DMS79 (cell line): ENCODE data around the gene NTN5.
"Not testable (repeated sequence)": the region's sequence is repeated elsewhere in the genome, so short reads cannot be mapped to it uniquely, and the experiment has no call there.

Experiments
- DNase-seq: peaks from one replicate; lab custom pipeline; 2025; lab: John Stamatoyannopoulos, UW

NTN5 gene

DNA sequence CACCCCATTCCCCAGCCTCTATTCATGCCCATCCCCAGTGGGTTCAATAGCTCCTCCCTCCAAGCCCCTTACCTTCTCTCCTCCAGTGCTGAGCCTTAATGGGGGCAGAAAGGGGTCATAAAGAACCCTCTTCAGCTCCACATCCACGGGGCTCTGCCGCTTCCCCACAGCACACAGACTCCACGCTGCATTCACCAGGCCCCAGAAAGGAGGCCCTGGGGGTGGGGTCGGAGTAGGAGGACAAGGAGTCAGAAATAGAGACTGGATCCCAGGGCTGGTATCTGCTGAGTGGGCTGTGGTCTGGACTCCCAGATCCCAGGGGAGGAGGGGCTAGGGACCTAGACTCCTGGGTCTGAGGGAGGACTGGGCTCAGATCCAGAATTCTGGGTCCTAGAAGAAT, 28.5 kb downstream of the NTN5 start:
- no peak for DNase-seq

DNA sequence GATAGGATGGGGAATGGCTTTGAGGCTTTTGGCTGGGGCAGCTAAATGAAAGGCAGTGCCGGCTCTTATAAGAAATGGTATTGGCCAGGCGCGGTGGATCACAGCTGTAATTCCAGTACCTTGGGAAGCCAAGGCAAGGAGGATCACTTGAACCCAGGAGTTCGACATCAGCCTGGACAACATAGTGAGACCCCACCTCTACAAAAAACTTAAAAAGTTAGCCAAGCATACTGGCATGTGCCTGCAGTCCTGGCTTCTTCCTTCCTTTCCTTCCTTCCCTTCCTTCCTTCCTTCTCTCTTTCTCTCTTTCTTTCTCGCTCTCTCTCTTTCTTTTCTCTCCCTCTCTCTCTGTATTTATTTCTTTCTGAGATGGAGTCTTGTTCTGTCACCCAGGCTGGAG, 30.0 kb downstream of the NTN5 start:
- no peak for DNase-seq

DNA sequence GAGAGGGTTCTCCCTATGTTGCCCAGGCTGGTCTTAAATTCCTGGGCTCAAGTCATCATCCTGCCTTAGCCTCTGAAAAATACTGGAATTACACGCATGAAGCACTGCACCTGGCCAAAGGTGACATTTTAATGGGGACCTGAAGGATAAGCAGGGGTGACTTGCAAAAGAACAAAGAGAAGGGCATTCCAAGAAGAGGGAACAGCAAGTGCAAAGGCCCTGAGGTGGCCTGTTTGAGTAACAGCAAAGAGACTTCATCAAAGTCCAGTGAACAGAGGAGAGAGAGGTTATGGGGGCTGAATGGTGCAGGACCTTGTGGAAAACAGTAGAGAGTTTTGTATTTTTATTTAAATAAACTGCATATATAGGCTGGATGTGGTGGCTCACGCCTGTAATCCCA, 31.0 kb downstream of the NTN5 start:
- no peak for DNase-seq

DNA sequence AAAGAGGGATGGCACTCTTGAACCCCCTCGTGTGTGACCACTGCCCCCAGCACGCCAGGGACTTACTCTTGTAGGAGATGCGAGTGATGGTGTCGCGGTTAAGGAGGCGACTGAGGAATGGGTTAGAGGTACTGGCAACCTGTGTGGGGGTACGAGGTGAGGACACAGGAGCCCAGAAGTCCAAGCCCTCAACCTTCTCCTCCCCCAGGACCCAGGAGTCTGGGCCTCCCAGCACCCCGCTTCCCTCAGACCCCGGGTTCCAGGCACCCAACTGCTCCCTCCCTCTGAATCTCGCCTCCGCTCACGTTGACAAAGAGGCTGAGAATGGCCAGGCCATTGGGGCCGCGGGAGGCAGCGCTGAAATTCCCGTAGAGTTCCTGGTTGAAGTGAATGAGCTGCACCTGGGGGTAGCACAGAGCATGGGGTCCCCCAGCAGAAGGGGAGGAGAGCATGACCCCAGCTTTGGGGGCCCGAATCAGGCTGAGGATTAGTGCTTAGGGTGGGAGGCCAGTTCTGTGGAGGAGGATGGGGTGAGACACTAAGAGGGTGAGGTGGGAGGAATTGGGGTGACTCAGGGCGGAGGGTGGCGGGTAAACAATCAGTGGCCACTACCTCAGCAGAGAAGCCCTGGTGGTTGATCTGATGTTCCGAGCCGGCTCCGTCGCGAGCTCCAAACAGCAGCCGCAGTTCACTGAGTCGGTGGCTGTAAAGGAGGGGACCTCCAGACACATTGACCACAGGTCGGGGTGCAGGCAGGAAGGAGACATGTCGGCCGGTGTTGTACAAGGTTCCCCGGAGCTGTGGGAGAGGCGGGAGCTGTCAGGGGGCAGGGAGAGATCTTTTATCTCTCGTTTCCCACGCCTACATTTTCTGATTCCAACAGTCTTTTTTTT, 33.1 kb downstream of the NTN5 start:
- DNase-seq, result no peak

DNA sequence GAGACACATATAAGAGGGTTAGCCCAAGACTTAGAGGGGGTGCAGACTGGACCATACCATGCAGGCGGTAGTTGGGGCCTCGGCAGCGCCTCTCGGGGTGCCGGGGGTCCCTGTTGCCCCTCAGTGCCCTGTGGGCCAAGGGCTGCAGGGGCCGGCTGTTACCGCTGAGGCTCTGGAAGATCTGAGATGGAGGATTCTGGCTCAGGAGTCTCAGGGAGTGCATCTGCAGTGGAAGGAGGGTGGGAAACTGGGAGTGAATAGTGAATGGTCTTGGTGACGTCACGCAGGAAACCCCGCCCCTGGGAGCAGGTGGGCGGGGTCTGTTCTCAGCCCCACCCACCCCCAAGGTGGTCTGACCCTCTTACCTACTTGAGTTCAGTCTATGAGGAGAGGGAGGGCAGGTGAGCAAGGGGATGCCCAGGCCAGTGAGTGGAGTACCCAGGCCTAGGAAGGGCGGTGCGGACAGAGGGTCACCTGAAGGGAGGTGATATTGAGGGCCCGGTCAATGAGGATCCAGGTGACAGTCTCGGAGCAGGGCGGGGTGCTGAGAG, 33.9 kb downstream of the NTN5 start:
- DNase-seq, result no peak

DNA sequence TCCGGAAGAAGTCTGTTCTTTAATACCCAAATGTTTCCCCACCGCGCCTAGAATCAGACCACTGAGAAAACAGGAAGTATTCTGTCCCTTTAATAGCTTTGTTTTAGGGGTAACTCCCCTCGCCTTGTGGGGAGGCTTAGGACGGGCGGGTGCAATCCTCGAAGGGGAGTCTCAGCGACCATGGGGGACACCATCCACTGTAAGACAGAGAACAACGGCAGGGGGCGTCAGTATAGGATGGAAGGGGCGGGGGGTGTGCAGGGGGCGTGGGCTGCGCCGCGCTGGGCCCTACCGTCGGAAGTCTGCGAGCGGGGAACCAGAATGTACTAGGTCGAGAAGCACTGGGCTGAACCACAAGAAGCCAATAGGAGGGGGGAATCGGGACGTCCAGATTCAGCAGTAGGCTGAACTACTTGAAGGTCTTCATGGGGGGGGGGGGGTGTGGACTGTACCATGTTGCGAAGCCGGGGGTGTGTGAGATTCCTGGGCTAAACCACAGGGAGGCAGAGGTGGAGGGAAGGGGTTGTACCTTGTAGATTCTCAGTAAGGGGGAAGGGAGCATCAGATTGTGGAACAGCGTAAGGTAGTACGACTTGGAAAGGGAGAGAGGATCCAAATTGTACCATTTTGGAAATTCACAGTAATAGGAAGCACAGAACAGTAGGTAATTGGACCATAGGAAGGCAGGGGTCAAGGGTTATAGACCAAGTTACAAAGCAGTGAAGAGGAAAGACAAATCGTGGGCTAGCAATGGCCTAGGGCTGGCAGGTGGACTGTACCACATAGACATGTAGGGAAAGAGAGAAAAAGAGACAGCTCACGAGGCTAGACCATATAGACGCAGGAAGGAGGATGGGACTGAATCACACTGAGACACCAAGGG, 34.6 kb downstream of the NTN5 start:
- DNase-seq, result peak; percentile 85

DNA sequence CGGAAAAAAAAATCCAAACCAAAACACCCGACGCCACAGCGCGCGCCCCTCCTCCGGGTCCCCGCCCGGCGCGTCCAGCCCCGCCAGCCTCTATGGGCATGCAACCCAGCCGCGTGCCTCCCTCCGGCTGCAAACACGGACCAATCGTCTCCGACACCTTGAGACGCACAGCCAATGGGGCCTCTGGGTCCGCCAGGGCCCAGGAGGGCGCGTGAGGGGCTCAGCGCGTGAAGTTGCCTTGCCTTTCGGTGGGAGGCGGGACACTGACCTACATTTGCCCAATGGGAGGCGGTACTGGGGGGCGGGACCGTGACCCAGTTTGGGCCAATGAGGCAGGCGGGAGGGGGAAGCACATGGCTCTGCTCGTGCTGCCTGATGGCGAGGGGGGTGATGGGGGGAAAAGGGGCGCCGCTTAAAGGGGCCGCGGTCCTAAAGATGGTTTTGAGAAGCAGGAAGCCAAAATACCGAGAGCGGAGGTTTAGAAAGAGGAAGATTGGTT, 35.3 kb downstream of the NTN5 start:
- DNase-seq, result peak; percentile 99

DNA sequence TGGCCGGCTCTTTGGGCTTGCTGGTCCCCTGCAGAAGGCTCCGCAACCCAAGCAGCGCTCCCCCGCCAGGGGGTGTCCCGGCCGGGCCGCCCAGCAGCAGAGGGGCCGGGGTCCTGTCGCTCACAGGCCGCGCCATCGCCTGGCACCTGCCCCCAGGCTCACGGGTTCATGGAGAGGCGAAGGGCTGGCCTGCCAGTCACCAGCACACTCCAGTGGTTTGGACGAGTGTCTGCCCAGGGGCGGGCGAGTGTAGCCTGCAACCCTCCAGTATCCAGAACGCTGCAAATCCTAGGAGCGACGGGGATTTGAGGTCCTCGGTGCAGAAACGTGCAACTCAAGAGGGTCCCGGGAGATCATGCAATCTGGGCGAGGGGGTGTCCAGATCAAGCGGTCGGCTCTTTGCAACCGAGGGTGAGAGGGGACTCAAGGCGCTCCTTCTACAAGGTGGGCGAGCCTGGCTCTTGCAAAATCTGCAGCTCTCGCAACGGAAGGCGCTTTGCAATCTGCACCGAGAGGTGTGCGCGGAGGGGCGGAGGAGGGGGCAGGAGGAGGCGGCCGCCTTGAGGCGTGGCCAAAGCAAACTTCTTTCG, 35.9 kb downstream of the NTN5 start, which contains the start of gene DBP:
DBP (minus strand) TSS at position 521 of the 590 bp plus-strand sequence; CDS start at position 136, 385 bp downstream.
- DNase-seq, result no peak

DNA sequence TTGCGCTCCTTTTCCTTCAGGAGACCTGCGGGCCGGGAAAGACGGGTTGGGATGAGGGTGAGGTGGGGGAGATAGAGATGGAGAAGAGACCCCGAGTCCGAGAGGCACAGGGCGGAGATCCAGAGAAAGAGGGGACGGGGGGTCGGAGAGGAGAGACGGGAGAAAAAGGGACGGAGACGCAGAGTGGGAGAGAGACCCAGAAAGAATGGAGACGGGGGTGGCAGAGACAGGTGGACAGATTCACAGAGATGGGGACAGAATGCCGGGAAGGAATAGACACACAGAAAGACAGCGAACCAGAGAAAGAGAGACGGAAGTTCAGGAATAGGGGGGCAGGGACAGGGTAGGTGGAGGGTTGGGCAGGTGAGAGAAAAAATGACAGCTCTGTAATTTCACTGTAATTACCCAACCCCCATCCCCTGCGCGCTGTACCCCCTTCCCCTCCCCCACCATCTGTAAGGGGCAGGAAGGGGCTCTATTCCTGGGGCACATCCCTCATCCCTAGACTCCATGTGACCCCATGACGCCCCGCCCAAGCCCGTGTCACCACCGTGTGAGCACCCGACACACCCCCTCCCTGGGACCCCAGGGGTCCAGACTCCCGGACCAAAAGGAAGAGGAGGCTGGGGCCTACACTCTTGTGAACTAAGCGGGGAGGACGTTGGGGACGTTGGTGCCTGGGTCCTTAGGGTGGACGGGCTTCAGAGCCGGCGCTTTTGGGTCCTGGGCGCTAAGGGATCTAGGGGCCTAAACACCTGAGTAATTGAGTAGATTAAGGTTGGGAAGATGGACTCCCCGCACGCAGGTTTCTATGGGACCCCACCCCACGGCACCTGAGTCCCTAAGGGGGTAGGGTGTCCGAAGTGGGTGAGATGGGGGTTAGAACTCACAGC, 36.6 kb downstream of the NTN5 start:
- DNase-seq, result no peak

DNA sequence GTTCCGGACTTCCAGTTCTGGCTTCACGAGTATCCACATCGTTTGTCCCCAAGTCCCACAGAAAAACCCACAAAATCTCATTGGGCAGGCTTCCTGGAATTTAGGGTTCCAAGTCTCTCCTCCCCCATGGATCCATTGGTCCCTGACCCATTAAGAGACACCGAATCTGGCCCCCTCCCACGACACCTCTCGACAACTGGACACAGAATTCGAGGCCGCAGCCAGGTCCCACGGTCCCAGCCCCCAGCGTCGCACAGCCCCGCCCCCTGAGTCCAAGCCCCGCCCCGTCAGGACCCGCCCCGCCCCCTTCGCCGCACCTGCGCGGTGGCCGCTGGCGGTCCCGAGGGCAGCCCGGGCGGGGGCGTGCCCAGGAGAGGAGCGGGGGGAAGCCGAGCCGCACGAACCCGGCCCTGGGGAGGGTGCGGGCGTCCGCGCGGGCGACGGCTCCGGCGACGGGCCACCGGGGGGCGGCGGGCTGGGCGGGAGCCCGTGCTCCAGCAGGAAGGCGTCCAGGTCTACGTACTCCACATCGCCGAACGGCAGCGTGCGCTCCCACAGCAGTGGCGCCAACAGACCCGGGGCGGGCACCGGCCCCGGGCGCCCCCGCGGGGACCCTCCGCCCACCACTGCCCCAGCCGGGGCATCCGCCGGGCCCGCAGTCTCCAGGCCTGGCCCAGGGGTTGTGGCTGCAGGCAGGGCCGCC, 37.4 kb downstream of the NTN5 start:
- DNase-seq, result no peak

DNA sequence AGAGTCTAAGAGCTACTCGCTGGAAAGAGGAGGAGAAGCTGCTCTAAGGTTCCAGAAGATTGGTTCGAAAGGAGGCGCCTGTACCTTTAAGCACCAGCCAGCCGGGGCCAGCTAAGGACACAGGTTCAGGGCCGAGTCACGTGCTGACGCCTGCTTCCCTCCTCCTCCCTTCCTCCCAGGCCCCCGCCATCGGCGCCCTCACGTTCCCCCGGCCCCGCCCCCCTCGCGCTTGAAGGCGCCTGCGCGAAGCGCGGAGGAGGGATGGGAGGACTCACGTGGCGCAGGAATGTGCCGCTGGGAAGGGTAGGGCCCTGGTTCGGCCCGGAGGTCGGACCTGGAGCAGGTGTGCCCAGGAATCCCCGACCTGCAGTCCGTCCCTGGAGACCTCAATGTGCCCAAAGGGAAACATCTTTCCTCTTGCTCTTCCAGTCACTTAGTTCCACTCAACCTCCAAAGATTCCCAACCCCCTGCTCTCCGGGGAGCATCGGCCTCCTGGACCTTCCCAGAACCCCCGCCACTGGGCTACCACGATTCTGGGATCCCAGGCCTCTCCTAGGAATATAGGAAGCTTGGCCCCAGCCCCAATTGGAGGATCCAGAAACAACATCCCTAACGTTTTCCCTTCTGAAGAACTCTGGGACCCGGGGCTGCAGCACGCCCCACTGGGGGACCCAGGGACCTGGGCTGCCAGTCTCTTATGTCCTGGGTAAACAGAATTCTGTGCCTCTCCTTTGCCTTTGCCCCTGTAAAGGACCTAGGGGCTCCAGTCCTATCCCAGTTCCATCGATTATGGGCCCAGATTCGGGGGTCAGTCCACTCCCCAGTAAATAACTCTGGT, 38.2 kb downstream of the NTN5 start:
- peak; percentile 95 for DNase-seq

DNA sequence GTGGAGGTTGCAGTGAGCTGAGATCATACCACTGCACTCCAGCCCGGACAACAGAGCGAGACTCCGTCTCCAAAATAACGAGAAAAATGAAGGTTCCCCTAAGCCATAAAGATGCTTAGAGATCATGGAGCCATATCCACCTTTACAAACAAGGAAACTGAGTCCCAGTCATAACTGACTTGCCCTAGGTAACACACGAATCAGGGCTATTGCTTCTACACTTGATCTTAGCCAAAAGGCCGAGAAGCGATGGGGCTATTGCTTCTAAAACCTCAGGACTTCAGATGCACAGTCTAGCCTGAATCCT, 38.8 kb downstream of the NTN5 start:
- no peak for DNase-seq

DNA sequence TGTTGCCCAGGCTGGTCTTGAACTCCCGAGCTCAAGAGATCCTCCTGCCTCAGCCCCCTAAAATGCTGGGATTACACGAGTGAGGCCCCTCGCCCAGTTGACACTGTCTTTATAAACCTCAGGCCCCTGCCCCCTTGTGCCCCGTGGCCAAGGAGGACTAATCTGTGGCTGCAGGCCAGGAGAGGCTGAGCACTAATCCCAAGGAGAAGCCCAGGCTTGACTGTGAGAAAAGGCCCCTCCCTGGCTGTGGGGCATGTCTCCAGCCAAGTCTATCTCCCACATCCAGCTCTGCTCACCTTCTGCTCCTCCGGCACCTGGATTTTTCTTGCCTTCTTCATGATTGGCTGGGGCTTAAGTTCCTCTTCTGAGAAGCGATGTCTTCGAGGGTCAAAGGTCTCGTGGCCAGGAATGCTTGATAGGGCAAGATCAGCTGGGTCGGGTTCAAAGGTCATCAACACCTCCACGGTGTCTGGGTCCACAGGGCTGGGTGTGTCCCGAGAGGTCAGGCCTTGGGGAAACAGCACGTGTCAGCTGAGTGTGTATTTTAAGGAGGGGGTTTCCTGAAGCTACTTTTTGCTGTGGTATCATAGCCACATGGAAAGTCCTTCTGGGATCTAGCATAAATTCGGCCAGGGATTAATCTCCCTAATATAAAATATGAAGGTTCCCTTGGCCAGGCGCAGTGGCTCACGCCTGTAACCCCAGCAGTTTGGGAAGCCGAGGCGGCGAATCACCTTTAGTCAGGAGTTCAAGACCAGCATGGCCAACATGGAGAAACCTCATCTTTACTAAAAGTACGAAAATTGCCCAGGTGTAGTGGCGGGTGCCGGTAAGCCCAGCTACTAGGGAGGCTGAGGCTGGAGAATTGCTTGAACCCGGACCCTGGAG, 39.4 kb downstream of the NTN5 start:
- DNase-seq, result no peak

DNA sequence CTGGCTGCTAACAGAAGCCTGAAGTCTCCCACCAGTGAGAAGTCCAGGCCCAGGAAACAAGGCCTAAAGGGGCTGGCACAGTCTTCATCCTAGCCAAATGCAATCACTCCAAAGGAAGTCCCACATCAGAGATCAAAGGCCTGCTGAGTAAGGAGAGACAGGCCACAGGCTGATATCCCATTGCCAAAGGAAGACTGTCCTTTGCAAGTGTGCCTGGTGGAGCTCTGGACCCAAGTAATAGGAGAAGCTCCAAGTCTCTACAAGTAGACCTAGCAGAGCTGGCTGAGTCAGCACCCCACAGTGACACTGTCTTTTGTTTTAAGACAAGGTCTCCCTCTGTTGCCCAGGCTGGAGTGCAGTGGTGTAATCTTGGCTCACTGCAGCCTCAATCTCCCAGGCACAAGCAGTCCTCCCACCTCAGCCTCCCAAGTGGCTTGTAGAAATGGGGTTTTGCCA, 40.1 kb downstream of the NTN5 start:
- no peak for DNase-seq

DNA sequence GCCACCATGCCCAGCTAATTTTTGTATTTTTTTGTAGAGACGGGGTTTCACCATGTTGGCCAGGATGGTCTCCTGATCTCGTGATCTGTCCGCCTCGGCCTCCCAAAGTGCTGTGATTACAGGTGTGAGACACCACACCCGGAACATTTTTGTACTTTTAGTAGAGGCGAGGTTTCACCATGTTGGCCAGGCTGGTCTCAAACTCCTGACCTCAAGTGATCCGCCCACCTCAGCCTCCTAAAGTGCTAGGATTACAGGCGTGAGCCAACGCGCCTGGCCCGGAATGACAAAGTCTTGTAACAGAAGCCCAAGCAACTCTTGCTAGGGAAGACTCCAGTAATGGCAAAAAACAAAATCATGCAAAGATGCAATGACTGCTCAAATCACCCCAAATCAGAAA, 40.5 kb downstream of the NTN5 start:
- not testable (repeated sequence) for DNase-seq

DNA sequence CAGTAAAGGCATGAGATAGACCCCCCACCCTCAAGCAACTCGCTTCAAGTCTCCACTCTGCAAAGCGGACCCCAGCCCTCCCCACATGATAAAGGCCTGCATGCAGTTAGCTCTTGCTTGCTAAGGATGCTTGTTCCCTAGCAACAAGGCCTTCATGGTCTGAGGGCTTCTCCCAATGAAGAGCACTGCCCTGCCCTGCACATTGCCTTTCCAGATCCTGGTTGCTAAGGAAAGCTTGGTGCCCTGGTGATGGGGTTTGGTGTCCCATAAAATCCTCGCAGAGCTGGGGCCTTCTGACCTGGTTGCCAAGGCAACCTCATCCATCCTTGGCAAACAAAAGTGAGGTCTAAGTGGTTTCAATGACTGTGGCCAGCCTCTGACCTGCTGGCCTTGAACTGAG, 41.6 kb downstream of the NTN5 start:
- no peak for DNase-seq

DNA sequence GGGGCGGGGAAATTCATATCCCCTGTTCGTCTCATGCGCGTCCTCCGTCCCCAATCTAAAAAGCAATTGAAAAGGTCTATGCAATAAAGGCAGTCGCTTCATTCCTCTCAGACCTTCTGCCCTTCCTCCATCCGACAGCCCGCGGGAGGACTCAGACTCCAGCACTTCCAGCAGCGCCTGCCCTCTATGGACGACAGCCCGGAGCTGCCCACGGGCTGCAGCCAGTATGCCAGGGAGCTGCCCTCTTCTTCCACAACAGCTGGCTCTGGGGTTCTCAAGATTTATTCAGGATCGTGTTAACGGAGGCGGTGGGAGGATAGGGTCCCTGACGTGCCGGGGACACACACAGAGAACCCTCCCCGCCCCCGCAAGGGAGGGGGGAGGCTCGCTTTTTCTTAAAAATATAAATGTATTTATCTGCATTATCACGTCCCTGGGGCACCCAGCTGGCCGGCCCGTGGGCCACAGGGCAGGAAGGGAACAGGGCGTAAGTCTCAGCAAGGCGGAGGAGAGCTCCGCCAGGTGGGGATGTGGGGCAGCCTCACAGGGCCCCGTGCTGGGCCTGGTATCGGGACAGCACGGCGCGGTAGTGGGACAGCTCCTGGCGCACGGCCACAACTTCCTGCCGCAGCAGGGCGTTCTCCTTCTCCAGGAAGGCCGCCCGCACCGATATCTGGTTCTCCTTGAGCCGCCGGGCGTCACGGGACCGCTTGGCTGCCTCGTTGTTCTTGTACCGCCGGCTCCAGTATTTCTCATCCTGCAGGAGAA, 42.3 kb downstream of the NTN5 start:
- DNase-seq, result no peak
